ENCODE measurements around the gene OTX2. TPM values are rescaled to one million over a fixed set of nuclear protein-coding genes. Genes with fewer than 3 reads are reported as not detected.

The OTX2 gene
- total RNA-seq, 2 donors from 2014 or later: 321 to 348 TPM

GRCh38 chr14:56816574-56817391 lies 6.5 kb upstream of the OTX2 start:
- Histone ChIP-seq H3K27ac (ENCODE audit: low read depth, low read length) (no peak overlapping the region), H3K27me3 (ENCODE audit: control insufficient read depth, insufficient read depth, low read length, poor library complexity, severe bottlenecking) (peaks cover 75% of the 10 kb centered on the region), H3K9ac (ENCODE audit: extremely low read depth, low read length, poor library complexity, severe bottlenecking) (no peak overlapping the region), H3K4me3 (ENCODE audit: low read length) (peak overlapping the region; percentile 82), H3K36me3 (ENCODE audit: control insufficient read depth, insufficient read depth, low read length) (no peaks in the 10 kb centered on the region), H3K9me3 (ENCODE audit: control insufficient read depth, low read length) (no peaks in the 10 kb centered on the region), H3K4me1 (ENCODE audit: control insufficient read depth, insufficient read depth, low read length) (peaks cover 6% of the 10 kb centered on the region)
- Mint-ChIP-seq H3K4me3 (peak overlapping the region; percentile 62), H3K4me1 (peaks cover 38% of the 10 kb centered on the region), H3K27ac (no peak overlapping the region), H3K36me3 (ENCODE audit: low read depth) (no peaks in the 10 kb centered on the region), H3K27me3 (ENCODE audit: insufficient read depth) (peaks cover 87% of the 10 kb centered on the region), H3K9me3 (no peaks in the 10 kb centered on the region)
- WGBS, 2 experiments (ENCODE audit: insufficient coverage in 1 of 2, insufficient read length in 1 of 2): 2 to 14% methylated on average over 32 to 66 of the region's 66 CpGs
- peak; percentile 71 for TF ChIP-seq CTCF (conservative IDR thresholded peaks at IDR 0.05)
- DNase-seq: peak; percentile 85

- H3K36me3 Mint-ChIP-seq (ENCODE audit: low read depth): no peaks in the 10 kb centered on the region
- no peaks in the 10 kb centered on the region for H3K36me3 ChIP-seq (ENCODE audit: control insufficient read depth, insufficient read depth, low read length)
- peaks cover 75% of the 10 kb centered on the region for H3K27me3 ChIP-seq (ENCODE audit: control insufficient read depth, insufficient read depth, low read length, poor library complexity, severe bottlenecking)
- H3K4me3 Mint-ChIP-seq: peak overlapping the region; percentile 62
- H3K9me3 ChIP-seq (ENCODE audit: control insufficient read depth, low read length): no peaks in the 10 kb centered on the region
- no peak for TF ChIP-seq CTCF (conservative IDR thresholded peaks at IDR 0.05)
- no peaks in the 10 kb centered on the region for H3K9me3 Mint-ChIP-seq
- no peak overlapping the region for H3K27ac Mint-ChIP-seq
- peaks cover 43% of the 10 kb centered on the region for H3K4me1 Mint-ChIP-seq
- 29 to 32% methylated on average over 5 of the region's 5 CpGs for WGBS, 2 experiments (ENCODE audit: insufficient coverage in 1 of 2, insufficient read length in 1 of 2)
- H3K4me3 ChIP-seq (ENCODE audit: low read length): peak overlapping the region; percentile 82
- no peak for DNase-seq
- peaks cover 88% of the 10 kb centered on the region for H3K27me3 Mint-ChIP-seq (ENCODE audit: insufficient read depth)
- no peak overlapping the region for H3K9ac ChIP-seq (ENCODE audit: extremely low read depth, low read length, poor library complexity, severe bottlenecking)
- H3K27ac ChIP-seq (ENCODE audit: low read depth, low read length): no peak overlapping the region
- H3K4me1 ChIP-seq (ENCODE audit: control insufficient read depth, insufficient read depth, low read length): peaks cover 6% of the 10 kb centered on the region
These were observed 5.5 kb upstream of the OTX2 start for GRCh38 chr14:56815745-56816144.

- no peaks in the 10 kb centered on the region for H3K9me3 Mint-ChIP-seq
- TF ChIP-seq CTCF (conservative IDR thresholded peaks at IDR 0.05): no peak
- no peaks in the 10 kb centered on the region for H3K9me3 ChIP-seq (ENCODE audit: control insufficient read depth, low read length)
- no peak for DNase-seq
- no peaks in the 10 kb centered on the region for H3K36me3 Mint-ChIP-seq (ENCODE audit: low read depth)
- H3K4me1 Mint-ChIP-seq: peaks cover 48% of the 10 kb centered on the region
- H3K36me3 ChIP-seq (ENCODE audit: control insufficient read depth, insufficient read depth, low read length): no peaks in the 10 kb centered on the region
- no peak overlapping the region for H3K9ac ChIP-seq (ENCODE audit: extremely low read depth, low read length, poor library complexity, severe bottlenecking)
- peak overlapping the region; percentile 4 for H3K4me3 Mint-ChIP-seq
- H3K27ac ChIP-seq (ENCODE audit: low read depth, low read length): no peak overlapping the region
- peaks cover 81% of the 10 kb centered on the region for H3K27me3 ChIP-seq (ENCODE audit: control insufficient read depth, insufficient read depth, low read length, poor library complexity, severe bottlenecking)
- H3K27ac Mint-ChIP-seq: no peak overlapping the region
- H3K4me1 ChIP-seq (ENCODE audit: control insufficient read depth, insufficient read depth, low read length): peaks cover 6% of the 10 kb centered on the region
- peaks cover 87% of the 10 kb centered on the region for H3K27me3 Mint-ChIP-seq (ENCODE audit: insufficient read depth)
- H3K4me3 ChIP-seq (ENCODE audit: low read length): peak overlapping the region; percentile 82
- WGBS, 2 experiments (ENCODE audit: insufficient coverage in 1 of 2, insufficient read length in 1 of 2): 21% methylated on average over 2 of the region's 4 CpGs; no CpG with 5 or more reads in 1 of the 2 experiments
These were observed 4.9 kb upstream of the OTX2 start for GRCh38 chr14:56814969-56815700.
